Activated T-helper 9 cell treated with anti-CD3 and anti-CD28 coated beads, Interleukin-2, amount 50 U/mL, for 16 hours (primary cell): Measurements from ENCODE around the gene TENT5C.

Experiments
- DNase-seq: peaks from one replicate; pipeline ENCODE4 v3.0.0-alpha.2; 2020; ENCODE audit warnings: low read depth

The TENT5C gene

GRCh38 chr1:117636637-117637425 is 31.0 kb downstream of the TENT5C start:
- no peak for DNase-seq

- no peak for DNase-seq
Observed at GRCh38 chr1:117638141-117638540, 32.3 kb downstream of the TENT5C start.

DNA sequence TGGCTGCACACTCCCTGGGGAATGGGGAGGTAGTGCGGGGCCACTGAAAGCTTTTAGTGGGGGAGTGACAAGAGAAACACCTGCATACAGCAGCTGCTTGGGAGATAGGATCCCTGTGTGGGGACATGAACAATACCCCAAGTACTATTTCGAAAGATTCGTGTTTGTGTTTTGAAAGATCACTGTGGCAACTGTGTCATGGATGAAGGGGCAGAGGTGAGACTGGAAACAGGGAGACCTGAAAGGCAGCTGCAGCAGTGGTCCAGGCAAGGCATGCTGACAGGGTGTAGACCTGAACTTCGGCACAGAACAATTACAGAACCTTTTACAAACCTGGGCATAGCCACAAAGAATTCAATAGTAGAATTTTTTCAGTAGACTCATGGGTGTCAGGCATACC is 32.9 kb downstream of the TENT5C start:
- DNase-seq = no peak

DNA sequence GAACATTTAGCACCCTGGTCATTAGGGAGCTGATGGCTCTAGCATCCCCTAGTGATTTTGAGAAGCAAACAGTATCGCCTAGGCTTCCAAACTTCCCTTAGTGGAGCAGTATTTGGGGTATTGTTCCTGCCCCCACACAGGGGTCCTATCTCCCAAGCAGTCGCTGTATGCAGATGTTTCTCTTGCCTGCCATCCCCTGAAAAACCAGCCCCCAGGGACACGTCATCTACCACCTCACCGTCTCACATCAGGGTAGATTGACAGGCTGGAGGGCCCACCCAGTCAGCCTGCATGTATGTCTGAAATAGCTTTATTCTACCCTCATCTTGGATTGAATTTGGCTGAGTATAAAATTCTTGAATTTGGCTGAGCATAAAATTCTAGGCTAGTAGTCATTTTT is 33.9 kb downstream of the TENT5C start:
- DNase-seq = no peak

GRCh38 chr1:117641536-117641935 is 35.7 kb downstream of the TENT5C start:
- no peak for DNase-seq

GRCh38 chr1:117642963-117643362 is 37.1 kb downstream of the TENT5C start:
- DNase-seq = no peak

GRCh38 chr1:117643601-117644000 is 37.8 kb downstream of the TENT5C start:
- DNase-seq = no peak

- no peak for DNase-seq
Observed at GRCh38 chr1:117644696-117645311, 39.0 kb downstream of the TENT5C start.

DNA sequence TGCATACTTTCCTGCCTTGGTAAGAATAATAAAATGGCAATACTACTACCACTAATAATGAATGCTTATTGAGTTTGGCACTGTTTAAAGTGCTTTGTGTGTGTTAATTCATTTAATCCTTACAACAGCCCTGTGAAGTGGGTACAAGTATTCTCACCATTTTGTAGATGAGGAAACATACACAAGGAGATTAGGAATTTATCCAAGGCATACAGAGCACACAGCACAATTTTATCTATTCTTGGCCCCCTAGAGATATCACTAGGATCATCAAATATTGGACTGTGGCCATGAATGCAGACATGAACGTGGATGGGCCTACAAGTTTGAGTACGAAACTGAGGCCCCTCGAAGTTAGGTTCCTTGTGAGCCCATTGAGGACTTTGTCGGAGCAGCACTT is 39.5 kb downstream of the TENT5C start:
- no peak for DNase-seq

- no peak for DNase-seq
Observed at GRCh38 chr1:117646007-117646811, 40.4 kb downstream of the TENT5C start.

- DNase-seq = no peak
Observed at GRCh38 chr1:117646956-117647355, 41.1 kb downstream of the TENT5C start.

GRCh38 chr1:117648015-117648414 is 42.2 kb downstream of the TENT5C start:
- DNase-seq = no peak

DNA sequence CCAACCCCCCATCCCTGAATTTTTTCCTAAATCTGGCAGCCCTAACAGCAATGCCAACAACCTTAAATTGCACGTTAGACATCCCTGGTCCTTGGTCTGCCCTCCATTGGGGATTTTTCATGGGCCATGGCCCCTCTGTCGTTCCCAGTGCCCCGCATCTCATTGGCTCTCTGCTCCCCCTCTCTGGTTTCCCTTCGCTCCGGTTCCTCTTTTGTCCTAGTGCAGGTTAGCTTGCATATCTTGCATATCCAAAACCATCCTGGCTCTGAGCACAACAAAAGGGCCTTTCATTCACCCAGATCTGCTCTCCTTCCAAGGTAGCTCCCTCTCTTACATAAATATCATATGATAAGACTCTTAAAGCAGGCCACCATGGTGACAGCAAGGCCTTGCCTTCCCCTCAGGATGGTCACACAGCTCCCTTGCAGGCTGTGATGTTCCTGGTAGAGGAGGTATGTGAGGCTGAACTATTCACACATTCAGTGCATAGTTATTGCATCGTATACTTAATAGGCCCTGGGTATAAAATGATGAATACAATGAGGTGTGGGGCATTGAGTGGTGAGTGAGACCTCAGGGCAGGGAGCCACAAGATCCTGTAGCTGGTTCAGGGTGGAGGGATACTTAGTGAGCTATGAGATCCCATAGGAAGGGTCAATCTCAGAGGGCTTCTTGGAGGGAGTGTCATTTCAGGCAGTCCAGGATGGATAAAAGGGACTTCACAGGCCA is 45.2 kb downstream of the TENT5C start:
- no peak for DNase-seq

DNA sequence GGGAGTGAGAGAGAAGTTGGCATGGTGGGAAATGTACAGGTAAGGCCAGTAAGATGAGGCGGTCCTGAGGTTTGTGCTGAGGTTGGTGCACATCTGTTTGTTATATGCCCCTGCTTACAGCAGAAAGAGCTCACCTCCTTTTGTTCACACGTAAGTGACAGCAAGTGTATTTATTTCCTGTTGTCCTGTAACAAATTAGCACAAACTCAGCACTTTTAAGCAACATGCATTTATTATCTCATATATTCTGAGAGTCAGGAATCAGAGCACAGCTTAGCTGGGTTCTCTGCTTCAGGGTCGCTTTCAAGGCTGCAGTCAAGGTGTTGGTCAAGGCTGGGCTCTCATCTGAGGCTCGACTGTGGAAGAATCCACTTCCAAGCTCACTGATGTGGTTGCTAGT is 45.8 kb downstream of the TENT5C start:
- no peak for DNase-seq

DNA sequence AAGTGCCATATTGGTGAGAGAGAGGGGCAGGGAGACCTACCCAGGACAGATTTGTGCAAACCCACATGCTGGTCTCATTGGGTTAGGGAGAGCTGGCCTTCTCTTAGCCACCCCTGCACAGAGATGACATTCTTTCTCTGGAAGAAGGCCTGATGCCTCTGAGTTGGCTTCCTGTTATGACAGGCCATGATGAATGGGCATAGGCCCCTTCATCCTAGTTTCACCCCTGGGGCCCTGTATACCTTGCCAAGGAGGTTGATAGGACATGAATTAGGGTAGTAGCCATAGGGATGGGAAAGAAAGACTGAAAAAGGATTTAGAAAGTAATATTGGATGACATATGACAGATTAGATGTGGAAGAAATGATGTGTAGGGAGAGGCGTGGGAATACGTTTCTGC is 46.6 kb downstream of the TENT5C start:
- no peak for DNase-seq

- no peak for DNase-seq
Observed at GRCh38 chr1:117653195-117653594, 47.3 kb downstream of the TENT5C start.

- DNase-seq = no peak
Observed at GRCh38 chr1:117653732-117654492, 48.1 kb downstream of the TENT5C start.

GRCh38 chr1:117654493-117655219 is 48.8 kb downstream of the TENT5C start:
- DNase-seq = no peak

DNA sequence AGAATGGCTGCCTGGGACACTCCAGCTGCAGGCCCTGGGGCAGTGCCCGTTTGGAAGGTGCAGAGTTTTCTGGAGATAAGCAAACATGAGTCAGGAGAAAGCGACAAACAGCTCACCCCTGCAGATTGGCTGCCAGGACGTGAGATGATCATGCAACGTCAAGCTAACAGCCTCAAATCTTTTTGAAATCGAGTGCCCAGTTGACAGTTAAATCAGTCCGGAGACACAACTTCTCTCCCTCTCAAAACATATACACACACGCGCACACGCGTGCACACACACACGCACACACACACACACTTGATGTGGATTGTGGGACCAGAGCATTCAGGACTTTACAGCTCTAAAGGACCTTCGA is 49.4 kb downstream of the TENT5C start:
- DNase-seq = no peak

GRCh38 chr1:117656202-117656641 is 50.4 kb downstream of the TENT5C start:
- peak; percentile 64 for DNase-seq

- no peak for DNase-seq
Observed at GRCh38 chr1:117657031-117657430, 51.2 kb downstream of the TENT5C start.
